ENCODE measurements around the gene LBHD2.

Gene LBHD2

GRCh38 chr14:103107941-103108748, 24.1 kb downstream of the LBHD2 start:
- no peak overlapping the region for H4K8ac ChIP-seq (ENCODE audit: low read depth, low read length)
- H2BK15ac ChIP-seq (replicated peaks; ENCODE audit: low read depth), result no peak overlapping the region
- H3K56ac ChIP-seq (ENCODE audit: low read length), result peak overlapping the region; percentile 25
- no peak overlapping the region for H2BK120ac ChIP-seq (ENCODE audit: low read depth, low read length)
- peaks cover 3% of the 10 kb centered on the region for H3K4me1 ChIP-seq (ENCODE audit: control insufficient read depth, low read depth, low read length)
- H3K27me3 ChIP-seq (ENCODE audit: insufficient read depth, low read length, poor library complexity), result peaks cover 5% of the 10 kb centered on the region
- no peak overlapping the region for H3K4me3 ChIP-seq (ENCODE audit: low read length)
- H3K79me2 ChIP-seq (ENCODE audit: control insufficient read depth, insufficient read depth, low read length), result no peaks in the 10 kb centered on the region
- no peak overlapping the region for H3K4me2 ChIP-seq (ENCODE audit: low read length)
- no peak overlapping the region for H3K27ac ChIP-seq (ENCODE audit: low read depth, low read length)
- no peaks in the 10 kb centered on the region for H3K36me3 ChIP-seq (ENCODE audit: control insufficient read depth, insufficient read depth, low read length)
- H3K18ac ChIP-seq (ENCODE audit: low read length), result no peak overlapping the region
- WGBS (ENCODE audit: extremely low coverage, insufficient coverage, low lambda C conversion rate), result no CpG with 5 or more reads among the region's 28 CpGs
- no peak for DNase-seq
- H3K4ac ChIP-seq (ENCODE audit: low read depth, low read length), result no peak overlapping the region
- no peaks in the 10 kb centered on the region for H3K79me1 ChIP-seq (ENCODE audit: low read length)
- H2BK5ac ChIP-seq (ENCODE audit: low read length), result no peak overlapping the region
- H3K9ac ChIP-seq (ENCODE audit: low read length), result no peak overlapping the region
- H4K5ac ChIP-seq (ENCODE audit: low read length), result no peak overlapping the region
- H3K23ac ChIP-seq (ENCODE audit: low read length), result no peak overlapping the region
- H2AK5ac ChIP-seq (ENCODE audit: low read length), result peak overlapping the region; percentile 58

GRCh38 chr14:103108749-103109207, 24.8 kb downstream of the LBHD2 start:
- Histone ChIP-seq H3K9ac (ENCODE audit: low read length) (no peak overlapping the region), H2BK5ac (ENCODE audit: low read length) (no peak overlapping the region), H3K4me2 (ENCODE audit: low read length) (no peak overlapping the region), H3K23ac (ENCODE audit: low read length) (no peak overlapping the region), H2BK120ac (ENCODE audit: low read depth, low read length) (no peak overlapping the region), H3K27ac (ENCODE audit: low read depth, low read length) (no peak overlapping the region), H2AK5ac (ENCODE audit: low read length) (no peak overlapping the region), H3K18ac (ENCODE audit: low read length) (no peak overlapping the region), H4K5ac (ENCODE audit: low read length) (no peak overlapping the region), H3K36me3 (ENCODE audit: control insufficient read depth, insufficient read depth, low read length) (no peaks in the 10 kb centered on the region), H3K79me2 (ENCODE audit: control insufficient read depth, insufficient read depth, low read length) (no peaks in the 10 kb centered on the region), H3K4ac (ENCODE audit: low read depth, low read length) (no peak overlapping the region), H3K27me3 (ENCODE audit: insufficient read depth, low read length, poor library complexity) (peaks cover 5% of the 10 kb centered on the region), H2BK15ac (replicated peaks; ENCODE audit: low read depth) (no peak overlapping the region), H3K4me1 (ENCODE audit: control insufficient read depth, low read depth, low read length) (peaks cover 3% of the 10 kb centered on the region), H3K56ac (ENCODE audit: low read length) (no peak overlapping the region), H4K8ac (ENCODE audit: low read depth, low read length) (no peak overlapping the region), H3K79me1 (ENCODE audit: low read length) (no peaks in the 10 kb centered on the region), H3K4me3 (ENCODE audit: low read length) (no peak overlapping the region)
- WGBS (ENCODE audit: extremely low coverage, insufficient coverage, low lambda C conversion rate), result no CpG with 5 or more reads among the region's 9 CpGs
- peak; percentile 63 for DNase-seq

- Histone ChIP-seq H2BK120ac (ENCODE audit: low read depth, low read length) (no peak overlapping the region), H3K56ac (ENCODE audit: low read length) (peak overlapping the region; percentile 29), H3K4me2 (ENCODE audit: low read length) (peak overlapping the region; percentile 13), H3K27me3 (ENCODE audit: insufficient read depth, low read length, poor library complexity) (no peaks in the 10 kb centered on the region), H3K4me1 (ENCODE audit: control insufficient read depth, low read depth, low read length) (peaks cover 3% of the 10 kb centered on the region), H3K9ac (ENCODE audit: low read length) (peak overlapping the region; percentile 47), H3K4ac (ENCODE audit: low read depth, low read length) (no peak overlapping the region), H3K23ac (ENCODE audit: low read length) (no peak overlapping the region), H3K79me2 (ENCODE audit: control insufficient read depth, insufficient read depth, low read length) (no peaks in the 10 kb centered on the region), H4K5ac (ENCODE audit: low read length) (no peak overlapping the region), H3K18ac (ENCODE audit: low read length) (peak overlapping the region; percentile 63), H2BK5ac (ENCODE audit: low read length) (no peak overlapping the region), H3K36me3 (ENCODE audit: control insufficient read depth, insufficient read depth, low read length) (no peaks in the 10 kb centered on the region), H4K8ac (ENCODE audit: low read depth, low read length) (no peak overlapping the region), H3K4me3 (ENCODE audit: low read length) (no peak overlapping the region), H3K27ac (ENCODE audit: low read depth, low read length) (no peak overlapping the region), H2AK5ac (ENCODE audit: low read length) (no peak overlapping the region), H2BK15ac (replicated peaks; ENCODE audit: low read depth) (no peak overlapping the region), H3K79me1 (ENCODE audit: low read length) (no peaks in the 10 kb centered on the region)
- DNase-seq, result peak; percentile 93
- no CpG with 5 or more reads among the region's 32 CpGs for WGBS (ENCODE audit: extremely low coverage, insufficient coverage, low lambda C conversion rate)
These were observed 25.8 kb downstream of the LBHD2 start for GRCh38 chr14:103109535-103110441.

GRCh38 chr14:103110681-103111231, 26.7 kb downstream of the LBHD2 start:
- Histone ChIP-seq H3K18ac (ENCODE audit: low read length) (peak overlapping the region; percentile 63), H3K27me3 (ENCODE audit: insufficient read depth, low read length, poor library complexity) (no peaks in the 10 kb centered on the region), H3K56ac (ENCODE audit: low read length) (peak overlapping the region; percentile 29), H2BK5ac (ENCODE audit: low read length) (no peak overlapping the region), H3K79me2 (ENCODE audit: control insufficient read depth, insufficient read depth, low read length) (no peaks in the 10 kb centered on the region), H3K4me3 (ENCODE audit: low read length) (no peak overlapping the region), H3K9ac (ENCODE audit: low read length) (no peak overlapping the region), H3K4me2 (ENCODE audit: low read length) (no peak overlapping the region), H2BK15ac (replicated peaks; ENCODE audit: low read depth) (no peak overlapping the region), H4K8ac (ENCODE audit: low read depth, low read length) (no peak overlapping the region), H2BK120ac (ENCODE audit: low read depth, low read length) (no peak overlapping the region), H3K27ac (ENCODE audit: low read depth, low read length) (no peak overlapping the region), H2AK5ac (ENCODE audit: low read length) (no peak overlapping the region), H3K36me3 (ENCODE audit: control insufficient read depth, insufficient read depth, low read length) (no peaks in the 10 kb centered on the region), H3K23ac (ENCODE audit: low read length) (no peak overlapping the region), H4K5ac (ENCODE audit: low read length) (no peak overlapping the region), H3K4me1 (ENCODE audit: control insufficient read depth, low read depth, low read length) (peaks cover 3% of the 10 kb centered on the region), H3K79me1 (ENCODE audit: low read length) (no peaks in the 10 kb centered on the region), H3K4ac (ENCODE audit: low read depth, low read length) (no peak overlapping the region)
- no peak for DNase-seq
- WGBS (ENCODE audit: extremely low coverage, insufficient coverage, low lambda C conversion rate), result no CpG with 5 or more reads among the region's 14 CpGs

- Histone ChIP-seq H3K4me3 (ENCODE audit: low read length) (no peak overlapping the region), H4K5ac (ENCODE audit: low read length) (no peak overlapping the region), H3K18ac (ENCODE audit: low read length) (no peak overlapping the region), H3K56ac (ENCODE audit: low read length) (peak overlapping the region; percentile 25), H2BK120ac (ENCODE audit: low read depth, low read length) (no peak overlapping the region), H3K79me2 (ENCODE audit: control insufficient read depth, insufficient read depth, low read length) (no peaks in the 10 kb centered on the region), H3K27me3 (ENCODE audit: insufficient read depth, low read length, poor library complexity) (no peaks in the 10 kb centered on the region), H4K8ac (ENCODE audit: low read depth, low read length) (no peak overlapping the region), H3K36me3 (ENCODE audit: control insufficient read depth, insufficient read depth, low read length) (no peaks in the 10 kb centered on the region), H3K27ac (ENCODE audit: low read depth, low read length) (no peak overlapping the region), H3K79me1 (ENCODE audit: low read length) (no peaks in the 10 kb centered on the region), H2BK15ac (replicated peaks; ENCODE audit: low read depth) (no peak overlapping the region), H3K4me2 (ENCODE audit: low read length) (no peak overlapping the region), H3K23ac (ENCODE audit: low read length) (no peak overlapping the region), H2BK5ac (ENCODE audit: low read length) (no peak overlapping the region), H3K9ac (ENCODE audit: low read length) (no peak overlapping the region), H2AK5ac (ENCODE audit: low read length) (no peak overlapping the region), H3K4me1 (ENCODE audit: control insufficient read depth, low read depth, low read length) (peaks cover 3% of the 10 kb centered on the region), H3K4ac (ENCODE audit: low read depth, low read length) (no peak overlapping the region)
- WGBS (ENCODE audit: extremely low coverage, insufficient coverage, low lambda C conversion rate), result no CpG with 5 or more reads among the region's 6 CpGs
- DNase-seq, result no peak
These were observed 27.3 kb downstream of the LBHD2 start for GRCh38 chr14:103111232-103111868.

All from mesendoderm (in vitro differentiated cells).